GM19324 (cell line): Measurements from ENCODE around the gene TAOK3.
A peak's percentile ranks its signal among the peaks of the same experiment; 100 is the strongest.
"Not testable (repeated sequence)": the region's sequence is repeated elsewhere in the genome, so short reads cannot be mapped to it uniquely, and the experiment has no call there.

ENCODE experiments used
- ATAC-seq: cut with Tn5 transposase; IDR thresholded peaks from one replicate; pipeline ENCODE4 v1.9.1; 2021; ENCODE audit warnings: mild to moderate bottlenecking, moderate library complexity; ENCODE audit not compliant: unreplicated experiment, low FRiP score

The TAOK3 gene

DNA sequence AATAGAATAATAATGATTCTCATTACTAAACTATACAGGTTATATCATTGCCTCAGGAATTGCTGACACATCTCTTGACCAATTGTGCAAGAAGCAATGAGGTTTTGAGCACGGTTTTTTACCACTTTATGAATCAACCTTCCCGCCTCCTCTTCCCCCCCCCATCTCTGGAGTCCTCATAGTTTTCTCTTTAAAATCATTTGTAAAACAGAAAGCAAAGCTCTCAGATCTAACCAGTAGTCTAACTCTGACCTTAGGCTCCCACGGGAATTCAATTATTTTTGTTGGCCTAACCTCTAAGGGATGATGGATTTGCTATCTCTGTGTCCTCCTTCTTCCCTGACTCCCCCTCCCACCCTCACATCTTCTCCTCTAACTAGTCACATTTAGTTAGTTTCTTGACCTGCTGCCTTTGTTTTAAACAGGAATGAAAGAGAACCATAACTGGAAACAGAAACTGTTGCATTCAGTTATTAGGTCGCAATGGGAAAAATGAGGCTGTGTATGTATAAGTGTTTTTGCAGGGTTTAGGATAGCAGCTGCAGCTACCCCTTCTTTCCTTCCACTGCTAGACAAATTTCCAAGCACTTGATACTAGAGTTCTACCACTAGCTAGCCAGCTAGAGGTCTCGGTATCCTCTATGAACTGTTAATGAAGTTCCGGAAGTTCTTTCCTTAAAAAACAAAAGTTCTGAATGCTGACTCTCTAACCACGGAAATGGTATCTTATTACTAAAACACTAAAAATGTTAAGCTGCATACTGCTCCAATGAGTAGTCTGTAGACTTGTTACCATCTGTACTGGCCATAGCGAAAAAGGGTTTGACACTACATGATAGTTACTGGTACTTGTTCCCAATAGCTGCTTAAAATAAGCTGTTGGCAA is 65.4 kb downstream of the TAOK3 start:
- peak; percentile 59 for ATAC-seq

DNA sequence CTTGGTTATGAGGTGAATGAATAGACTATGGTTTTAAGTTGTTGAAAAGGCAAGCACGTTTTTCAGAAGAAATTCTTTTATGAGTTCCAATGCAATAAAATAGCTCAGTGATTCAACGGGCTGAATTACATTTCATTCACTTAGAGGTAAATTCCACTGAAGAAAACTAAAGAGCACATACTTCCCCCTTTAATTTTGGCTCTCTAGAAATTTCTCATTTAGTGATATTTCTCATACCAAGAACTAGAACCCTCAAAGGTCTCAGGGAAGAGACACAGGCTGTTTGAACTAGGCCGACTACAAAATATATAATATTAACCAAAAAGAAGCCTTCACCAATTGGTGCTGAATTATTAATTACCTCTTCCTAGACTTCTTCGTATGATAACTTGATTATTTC is 68.6 kb downstream of the TAOK3 start:
- ATAC-seq: no peak

DNA sequence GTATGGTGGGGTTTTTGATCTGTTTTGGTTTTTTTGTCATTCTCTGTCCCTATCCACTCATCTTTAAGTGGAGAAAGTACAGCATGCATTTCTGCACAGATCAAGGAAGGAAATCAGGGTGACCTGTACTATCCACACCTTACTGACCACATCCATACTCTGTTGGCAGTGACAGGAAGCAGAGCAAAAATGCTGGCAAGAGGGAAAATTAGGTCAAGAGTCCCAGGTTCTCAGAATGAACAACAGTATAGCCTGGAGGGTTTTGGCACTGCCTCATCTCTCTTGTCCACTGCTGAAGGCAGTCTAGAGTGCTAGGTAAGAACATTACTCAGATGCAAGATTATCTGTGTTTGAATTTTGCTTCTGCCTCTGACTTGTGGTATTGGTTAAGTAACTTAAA is 70.7 kb downstream of the TAOK3 start:
- no peak for ATAC-seq

DNA sequence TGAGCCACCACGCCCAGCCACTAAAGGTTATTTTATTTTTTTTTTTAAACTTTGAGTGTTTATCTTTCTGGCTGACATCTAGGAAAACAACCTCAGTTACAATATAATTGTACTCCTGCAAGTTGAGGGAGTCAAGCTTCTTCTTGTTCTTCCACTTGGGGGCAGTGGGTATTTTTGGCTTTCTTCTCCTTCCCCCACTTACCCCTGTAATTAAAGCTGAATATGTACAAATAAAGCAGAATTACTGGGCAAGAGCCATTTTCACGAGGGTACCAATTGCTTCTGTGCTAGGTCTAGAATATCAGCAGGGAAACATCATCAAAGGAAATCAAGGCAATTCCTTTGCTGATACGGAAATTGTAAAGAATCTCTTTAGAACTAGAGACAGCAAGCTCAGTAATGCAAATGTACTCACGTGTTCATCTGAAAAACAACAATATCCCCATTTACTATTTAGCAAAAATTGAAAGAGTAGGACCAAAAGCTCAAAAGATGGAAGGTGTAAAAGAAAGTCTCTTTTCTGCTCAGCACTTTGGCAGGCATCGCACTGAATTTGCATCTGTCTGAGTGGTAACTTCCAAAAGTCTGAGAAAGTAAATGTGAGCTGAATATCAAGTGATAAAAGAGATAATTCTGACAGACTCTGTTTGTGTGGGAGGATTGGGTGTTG is 72.8 kb downstream of the TAOK3 start:
- ATAC-seq: no peak

DNA sequence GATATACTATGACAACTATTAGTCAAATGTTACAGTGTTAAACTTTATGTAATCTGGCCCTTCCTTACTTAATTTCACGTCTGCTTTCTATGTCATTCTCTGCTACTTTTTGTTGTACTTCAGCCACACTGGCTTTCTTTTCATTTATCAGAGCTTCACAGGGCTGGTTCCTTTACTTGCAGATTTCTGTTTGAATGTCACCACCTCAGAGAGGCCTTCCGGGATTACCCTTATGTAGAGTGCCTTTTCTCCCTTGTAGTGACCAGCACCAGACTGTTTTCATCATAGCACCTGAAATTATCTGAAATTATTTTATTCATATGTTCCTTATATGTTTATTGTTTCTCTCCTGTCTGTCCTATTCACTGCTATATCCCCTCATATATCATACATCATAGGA is 75.4 kb downstream of the TAOK3 start:
- no peak for ATAC-seq

DNA sequence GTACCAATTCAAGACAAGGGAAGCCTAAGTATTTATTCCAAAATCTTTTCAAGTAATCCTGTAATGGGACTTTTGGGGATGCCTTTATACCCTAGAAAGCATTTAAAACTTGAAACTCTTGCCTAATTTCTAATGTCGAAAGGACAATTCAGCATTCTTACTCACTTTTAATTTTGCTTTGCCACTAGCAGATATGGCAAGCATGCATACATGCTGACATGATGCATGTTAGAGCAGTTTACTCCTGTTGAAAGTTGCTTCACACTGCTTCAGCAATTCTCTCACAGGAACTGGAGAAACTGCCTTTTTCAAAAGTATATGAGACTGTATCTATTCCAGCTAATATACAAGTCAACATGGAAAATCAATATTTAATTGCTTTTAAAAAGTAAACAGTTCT is 79.9 kb downstream of the TAOK3 start:
- no peak for ATAC-seq

DNA sequence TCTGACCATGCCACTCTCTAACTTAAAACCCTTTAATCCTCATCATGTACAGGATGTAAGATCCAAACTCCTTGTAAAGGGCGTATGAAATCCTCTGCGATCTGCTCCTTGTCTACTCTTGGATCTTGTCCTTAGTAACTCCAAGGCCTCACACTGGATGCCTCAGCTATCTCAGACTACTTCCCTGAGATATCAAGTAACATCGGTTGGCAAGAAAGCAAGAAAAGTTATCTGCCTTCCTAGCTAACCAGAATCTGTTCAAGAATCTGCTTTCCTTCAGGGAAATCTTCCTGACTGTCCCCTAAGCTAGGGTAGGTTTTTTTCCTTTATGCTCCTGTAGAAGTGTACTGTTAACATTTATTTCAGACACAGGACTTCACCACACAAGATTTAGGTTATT is 82.6 kb downstream of the TAOK3 start:
- no peak for ATAC-seq

DNA sequence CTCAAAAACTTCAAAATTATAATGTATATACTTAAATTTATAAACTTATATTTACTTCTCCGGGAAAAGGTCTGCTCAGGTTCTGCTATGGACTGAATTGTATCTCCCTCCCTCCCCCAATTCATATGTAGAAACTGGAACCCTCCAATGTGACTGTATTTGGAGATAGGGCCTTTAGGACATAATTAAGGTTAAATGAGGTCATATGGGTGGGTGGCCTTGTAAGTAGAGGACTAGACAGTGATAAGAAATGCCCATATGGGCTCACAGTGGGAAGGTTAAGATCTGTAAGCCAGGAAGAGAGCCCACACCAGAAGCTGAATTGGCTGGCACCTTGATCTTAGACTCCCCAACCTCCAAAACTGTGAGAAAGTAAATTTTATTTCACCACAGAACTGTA is 84.5 kb downstream of the TAOK3 start:
- no peak for ATAC-seq

DNA sequence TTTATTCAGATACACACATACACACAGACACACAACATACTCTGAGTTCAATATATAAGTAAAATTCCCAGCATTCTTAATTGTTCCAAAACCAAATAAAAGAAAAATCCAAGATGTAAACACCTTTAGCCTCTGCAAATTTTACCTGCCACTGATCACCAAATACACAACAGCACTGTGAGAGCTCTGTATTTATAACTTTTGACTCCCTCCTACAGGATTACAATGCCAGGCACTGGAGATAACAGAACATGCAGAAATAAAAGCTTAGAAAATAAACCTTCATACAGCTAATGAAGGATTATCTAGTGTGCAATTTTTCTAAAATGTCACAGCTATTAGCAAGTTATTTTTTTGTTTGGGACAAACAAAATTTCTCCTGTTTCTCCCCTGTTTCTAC is 85.0 kb downstream of the TAOK3 start:
- ATAC-seq: no peak

DNA sequence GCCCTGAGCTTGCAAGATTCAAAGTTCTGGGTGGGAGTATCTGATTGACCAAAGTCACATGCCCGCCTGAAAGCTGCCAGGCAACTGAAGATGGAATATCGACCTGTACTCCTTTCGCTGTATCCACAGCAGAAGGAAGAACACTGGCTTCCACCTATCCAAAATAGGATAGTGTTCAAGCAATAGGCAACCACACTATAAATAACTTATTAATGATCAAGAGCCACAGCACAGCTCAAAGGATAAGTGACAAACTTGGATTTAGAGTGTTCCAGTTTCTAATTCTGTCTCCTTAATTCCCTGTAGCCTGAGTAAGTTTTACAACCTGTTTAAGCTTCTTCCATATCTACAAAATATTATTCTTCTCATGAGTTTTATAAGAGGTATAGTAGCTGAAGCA is 89.9 kb downstream of the TAOK3 start:
- ATAC-seq: no peak

DNA sequence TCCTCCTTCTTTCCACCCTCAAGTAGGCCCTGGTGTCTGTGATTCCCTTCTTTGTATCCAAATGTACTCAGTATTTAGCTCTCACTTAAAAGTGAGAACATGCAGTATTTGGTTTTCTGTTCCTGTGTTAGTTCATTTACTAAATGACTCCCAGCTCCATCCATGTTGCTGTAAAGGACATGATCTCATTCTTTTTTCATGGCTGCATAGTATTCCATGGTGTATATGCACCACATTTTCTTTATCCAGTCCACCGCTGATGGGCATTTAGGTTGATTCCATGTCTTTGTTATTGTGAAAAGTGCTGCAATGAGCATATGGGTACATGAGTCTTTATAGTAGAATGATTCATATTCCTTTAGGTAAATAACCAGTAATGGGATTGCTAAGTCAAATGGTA is 94.4 kb downstream of the TAOK3 start:
- not testable (repeated sequence) for ATAC-seq

DNA sequence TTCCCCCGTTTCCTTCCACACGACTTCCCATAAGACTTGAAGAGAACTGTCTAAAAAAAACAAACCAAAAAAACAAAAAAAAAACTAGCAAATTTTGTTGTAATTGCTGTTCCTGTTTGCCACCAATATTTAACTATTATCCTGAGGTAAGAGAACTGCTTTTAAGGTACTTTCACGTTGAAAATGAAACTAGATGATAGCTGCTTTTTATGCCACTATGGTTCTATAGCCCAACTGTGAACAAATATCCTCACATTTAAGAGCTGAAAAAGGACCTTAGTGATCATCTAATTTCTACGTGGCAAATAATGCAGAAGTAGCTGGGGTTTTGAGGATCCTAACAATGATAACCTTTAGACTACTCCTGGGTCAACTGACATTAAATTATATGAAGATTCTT is 98.6 kb downstream of the TAOK3 start:
- no peak for ATAC-seq

DNA sequence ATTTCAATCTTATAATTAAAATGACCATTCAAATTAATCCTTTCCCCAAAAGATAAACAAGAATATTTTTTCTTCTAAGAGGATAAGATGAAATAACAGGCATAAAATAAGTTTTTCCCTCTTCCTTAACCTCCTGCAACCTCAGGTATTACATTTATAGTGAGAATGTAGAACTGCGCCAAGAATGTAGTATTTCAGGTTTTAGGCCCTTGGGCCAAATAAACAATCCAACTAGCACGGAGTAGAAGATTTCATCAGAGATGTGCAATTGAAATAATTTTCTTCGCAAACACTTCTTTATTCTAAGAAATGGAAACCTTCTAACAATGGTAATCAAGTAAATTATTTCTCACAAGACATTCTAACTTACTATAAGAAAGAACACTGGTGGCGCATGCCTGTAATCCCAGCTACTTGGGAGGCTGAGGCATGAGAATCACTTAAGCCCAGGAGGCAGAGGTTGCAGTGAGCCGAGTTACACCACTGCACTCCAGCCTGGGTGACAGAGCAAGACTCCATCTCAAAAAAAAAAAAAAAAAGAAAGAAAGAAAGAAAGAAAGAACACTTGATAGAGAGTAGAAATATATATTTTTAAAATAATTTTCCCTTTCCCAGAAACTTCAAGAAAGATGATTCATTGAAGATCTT is 100.8 kb downstream of the TAOK3 start:
- no peak for ATAC-seq

DNA sequence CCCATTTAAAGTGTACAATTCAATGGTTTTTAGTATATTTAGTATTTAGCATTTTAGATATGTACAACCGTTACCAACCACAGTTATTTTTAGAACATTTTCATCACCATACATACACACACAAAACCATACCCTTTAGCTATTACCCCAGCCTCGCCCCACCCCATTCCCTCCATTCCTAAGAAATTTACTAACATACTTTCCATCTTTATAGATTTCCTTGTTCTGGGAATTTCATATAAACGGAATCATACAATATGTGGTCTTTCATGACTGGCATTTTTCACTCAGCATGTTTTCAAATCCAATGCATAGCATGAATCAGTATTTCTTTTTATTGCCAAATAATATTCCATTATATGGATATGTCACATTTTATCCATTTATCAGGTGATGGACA is 101.5 kb downstream of the TAOK3 start:
- no peak for ATAC-seq

DNA sequence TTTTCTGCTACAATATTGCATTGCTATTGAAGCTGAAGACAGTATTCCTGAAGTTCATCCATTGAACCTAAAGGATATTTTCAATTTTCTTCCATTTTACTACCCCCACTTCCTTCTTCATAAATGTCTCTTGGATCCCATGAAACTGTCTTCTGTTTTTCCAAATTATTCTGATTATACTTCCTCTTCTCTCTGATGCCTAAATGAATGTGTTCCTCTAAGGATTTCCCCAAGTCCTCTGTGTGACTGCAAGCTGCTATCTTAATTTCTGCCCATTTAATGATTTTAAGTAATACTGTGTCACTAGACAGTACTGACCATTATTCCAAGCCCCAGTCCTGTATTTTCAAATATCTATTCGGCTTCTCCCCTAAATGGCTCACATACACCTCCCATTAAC is 102.9 kb downstream of the TAOK3 start:
- ATAC-seq: no peak

DNA sequence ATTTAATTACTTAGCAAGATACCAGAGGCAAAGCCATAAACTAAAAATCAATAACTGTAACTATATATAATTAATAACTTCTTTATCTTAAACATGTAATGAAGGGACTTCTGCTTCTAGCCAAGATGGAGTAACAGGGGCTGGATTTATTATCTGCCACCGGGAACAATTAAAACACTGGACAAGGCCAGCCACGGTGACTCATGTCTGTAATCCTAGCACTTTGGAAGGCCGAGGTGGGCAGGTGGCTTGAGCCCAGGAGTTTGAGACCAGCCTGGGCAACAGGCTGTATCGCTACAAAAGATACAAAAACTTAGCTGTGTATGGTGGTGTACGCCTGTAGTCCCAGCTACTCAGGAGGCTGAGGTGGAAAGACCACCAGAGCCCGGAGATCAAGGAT is 113.6 kb downstream of the TAOK3 start:
- ATAC-seq: no peak

DNA sequence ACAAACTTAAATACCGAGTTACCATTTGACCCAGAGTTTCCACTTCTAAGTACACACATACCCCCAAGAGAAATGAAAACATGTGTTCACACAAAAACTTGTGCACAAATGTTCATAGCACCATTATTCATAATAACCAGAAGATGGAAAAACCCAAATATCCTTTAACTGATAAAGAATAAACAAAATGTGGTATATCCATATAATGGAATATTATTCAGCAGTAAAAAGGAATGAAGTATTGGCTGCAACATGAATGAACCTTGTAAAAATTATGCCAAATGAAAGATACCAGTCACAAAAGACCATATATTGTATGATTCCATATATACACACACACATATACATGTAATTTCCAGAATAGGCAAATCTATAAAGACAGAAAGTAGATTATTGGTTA is 116.4 kb downstream of the TAOK3 start:
- ATAC-seq: no peak

DNA sequence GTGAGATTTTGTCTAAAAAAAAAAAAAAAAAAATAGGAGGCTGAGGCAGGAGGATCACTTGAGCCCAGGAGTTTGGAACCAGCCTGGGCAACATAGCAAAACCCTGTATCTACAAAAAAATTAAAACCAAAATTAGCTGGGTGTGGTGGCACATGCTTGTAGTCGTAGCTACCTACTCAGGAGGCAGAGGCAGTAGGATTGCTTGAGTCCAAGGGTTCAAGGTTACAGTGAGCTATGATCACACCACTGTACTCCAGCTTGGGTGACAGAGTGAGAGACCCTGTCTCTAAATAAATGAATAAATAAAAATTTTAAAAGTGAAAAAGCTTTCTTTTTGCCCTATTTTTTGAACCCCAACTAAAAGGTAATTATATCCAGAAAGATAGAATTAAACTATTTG is 123.2 kb downstream of the TAOK3 start:
- ATAC-seq: no peak

DNA sequence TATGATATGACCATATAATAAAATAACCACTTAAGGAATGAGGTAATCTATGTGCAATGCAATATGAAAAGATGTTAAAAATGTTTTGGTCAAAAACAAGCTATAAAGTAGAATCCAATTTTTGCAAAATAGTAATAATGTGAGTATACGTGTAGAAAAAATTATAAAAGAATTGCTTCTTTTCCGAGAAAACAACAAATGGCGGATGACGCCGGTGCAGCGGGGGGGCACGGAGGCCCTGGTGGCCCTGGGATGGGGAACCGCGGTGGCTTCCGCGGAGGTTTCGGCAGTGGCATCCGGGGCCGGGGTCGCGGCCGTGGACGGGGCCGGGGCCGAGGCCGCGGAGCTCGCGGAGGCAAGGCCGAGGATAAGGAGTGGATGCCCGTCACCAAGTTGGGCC is 126.8 kb downstream of the TAOK3 start:
- ATAC-seq: not testable (repeated sequence)

DNA sequence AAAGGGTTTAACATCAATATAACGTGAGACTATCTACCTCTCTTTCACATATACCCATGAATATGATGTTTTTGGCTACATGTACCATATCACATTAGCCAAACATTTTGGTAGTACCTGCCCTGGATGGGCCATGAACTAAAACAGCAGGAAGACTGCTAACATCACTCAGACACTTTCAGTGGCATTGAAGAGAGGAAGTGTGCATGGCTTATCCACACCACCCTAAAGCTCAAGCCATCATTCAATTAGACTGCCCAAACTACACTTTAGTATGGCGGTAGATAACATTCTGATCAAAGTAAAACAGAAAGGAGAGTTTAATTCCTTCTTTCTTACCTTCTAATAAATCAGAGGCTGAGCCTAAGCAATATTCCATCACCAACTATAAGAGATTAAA is 133.8 kb downstream of the TAOK3 start:
- ATAC-seq: peak; percentile 52

DNA sequence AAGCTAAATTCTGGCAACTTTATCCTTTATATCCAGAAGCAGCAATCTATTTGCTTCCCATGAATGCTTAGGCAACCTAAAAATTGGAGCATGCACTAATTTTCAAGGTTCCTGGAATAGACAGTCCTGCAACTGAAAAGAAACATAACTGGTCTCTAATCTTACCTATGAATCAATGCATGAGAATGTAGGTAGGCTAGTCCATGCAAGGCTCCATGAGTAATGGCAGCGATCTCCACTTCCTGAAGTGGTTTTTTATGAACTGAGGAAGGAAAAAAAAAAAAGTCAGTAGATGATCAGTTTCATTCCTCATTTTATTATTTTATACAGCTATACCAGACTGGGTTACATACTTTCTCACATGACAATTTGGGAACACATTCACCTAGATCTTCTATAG is 134.8 kb downstream of the TAOK3 start:
- no peak for ATAC-seq
